Stimulated activated CD8-positive, alpha-beta memory T cell treated with anti-CD3 and anti-CD28 coated beads, Interleukin-15, amount 100 ng/mL, for 1 hour (primary cell): ENCODE measurements around the gene MBP.

Experiments
- DNase-seq: peaks from one replicate; pipeline ENCODE4 v3.0.0-alpha.2; 2020; ENCODE audit warnings: low read depth

MBP gene

GRCh38 chr18:77133835-77134496, 1.4 kb upstream of the MBP start:
- no peak for DNase-seq

GRCh38 chr18:77133051-77133834, 660 bp upstream of the MBP start:
- DNase-seq: no peak

- no peak for DNase-seq
Observed at GRCh38 chr18:77131652-77132368, 773 bp downstream of the MBP start.

- DNase-seq: no peak
Observed at GRCh38 chr18:77131100-77131651, 1.4 kb downstream of the MBP start.

GRCh38 chr18:77130229-77131099, 2.1 kb downstream of the MBP start:
- no peak for DNase-seq

GRCh38 chr18:77129150-77129551, 3.4 kb downstream of the MBP start:
- DNase-seq: no peak

- DNase-seq: no peak
Observed at GRCh38 chr18:77127769-77128671, 4.6 kb downstream of the MBP start.

GRCh38 chr18:77124452-77124922, 8.1 kb downstream of the MBP start:
- no peak for DNase-seq

GRCh38 chr18:77123320-77124231, 9.0 kb downstream of the MBP start:
- DNase-seq: no peak

GRCh38 chr18:77121523-77121922, 11.1 kb downstream of the MBP start:
- DNase-seq: no peak

GRCh38 chr18:77119851-77120491, 12.6 kb downstream of the MBP start:
- DNase-seq: no peak

- no peak for DNase-seq
Observed at GRCh38 chr18:77119101-77119850, 13.3 kb downstream of the MBP start.

- DNase-seq: no peak
Observed at GRCh38 chr18:77118256-77119090, 14.1 kb downstream of the MBP start.

- DNase-seq: no peak
Observed at GRCh38 chr18:77116201-77117080, 16.1 kb downstream of the MBP start.

- DNase-seq: no peak
Observed at GRCh38 chr18:77115192-77115953, 17.2 kb downstream of the MBP start.
